ENCODE data around the gene ADGRB3.
"Not testable (repeated sequence)": the region's sequence is repeated elsewhere in the genome, so short reads cannot be mapped to it uniquely, and the experiment has no call there.

Gene ADGRB3

DNA sequence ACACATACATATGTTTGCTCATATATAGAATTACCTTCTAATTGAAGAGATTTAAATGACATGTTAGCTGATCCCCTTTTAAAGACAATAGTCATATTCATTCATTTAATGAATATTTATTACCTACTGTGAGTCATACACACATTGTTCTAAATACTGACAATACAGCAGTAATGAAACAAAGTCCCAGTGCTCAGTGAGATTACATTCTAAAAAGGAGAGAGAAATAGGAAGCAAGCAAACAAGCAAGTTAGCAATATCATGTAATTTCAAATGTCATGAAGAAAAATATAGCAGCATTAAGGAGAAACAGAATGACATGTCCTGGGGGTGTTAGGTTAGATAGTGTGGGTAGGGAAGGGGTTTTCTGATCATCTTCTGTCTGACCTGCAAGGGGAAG is 136.3 kb downstream of the ADGRB3 start:
- Histone ChIP-seq H3K27ac (ENCODE audit: low read depth, low read length) (no peak overlapping the region), H3K9ac (ENCODE audit: low read length in 5 of 5) (no peak overlapping the region), H3K4me3 (ENCODE audit: low read depth in 1 of 5, low read length in 5 of 5) (no peak overlapping the region), H3K4me1 (ENCODE audit: control insufficient read depth in 5 of 5, insufficient read depth in 5 of 5, low read length in 5 of 5) (no peaks in the 10 kb centered on the region), H3K9me3 (ENCODE audit: control insufficient read depth in 5 of 5, low read length in 5 of 5) (no peaks in the 10 kb centered on the region), H3K27me3 (ENCODE audit: control insufficient read depth in 5 of 5, insufficient read depth in 4 of 5, low read length in 5 of 5) (no peaks in the 10 kb centered on the region), H3K36me3 (ENCODE audit: control insufficient read depth in 5 of 5, insufficient read depth in 5 of 5, low read length in 5 of 5) (no peaks in the 10 kb centered on the region)

DNA sequence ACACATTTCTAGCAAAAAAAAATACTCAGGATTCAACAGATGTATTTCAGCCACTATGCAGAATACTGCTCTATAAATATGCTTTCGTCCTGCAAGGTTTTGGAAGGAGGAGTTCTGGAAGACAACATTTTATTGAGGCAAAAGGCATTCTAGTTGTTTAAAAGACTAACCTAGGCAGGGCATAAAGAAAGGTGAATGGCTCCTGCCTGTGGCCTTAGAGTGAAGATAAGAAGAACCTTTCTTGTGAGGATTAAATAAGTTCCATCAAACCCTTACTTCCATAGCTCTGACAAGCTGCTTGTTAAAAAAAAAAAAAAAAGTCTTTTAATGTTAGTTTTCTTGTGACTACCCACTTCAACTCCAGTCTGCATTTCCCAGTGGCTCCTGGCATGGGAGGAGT is 139.8 kb downstream of the ADGRB3 start:
- Histone ChIP-seq H3K9ac (ENCODE audit: low read length in 5 of 5) (no peak overlapping the region), H3K4me1 (ENCODE audit: control insufficient read depth in 5 of 5, insufficient read depth in 5 of 5, low read length in 5 of 5) (peaks cover 0 to 4% (median 0%) of the 10 kb centered on the region in 5 donors), H3K27me3 (ENCODE audit: control insufficient read depth in 5 of 5, insufficient read depth in 4 of 5, low read length in 5 of 5) (no peaks in the 10 kb centered on the region), H3K4me3 (ENCODE audit: low read depth in 1 of 5, low read length in 5 of 5) (no peak overlapping the region), H3K36me3 (ENCODE audit: control insufficient read depth in 5 of 5, insufficient read depth in 5 of 5, low read length in 5 of 5) (no peaks in the 10 kb centered on the region), H3K27ac (ENCODE audit: low read depth, low read length) (no peak overlapping the region), H3K9me3 (ENCODE audit: control insufficient read depth in 5 of 5, low read length in 5 of 5) (no peaks in the 10 kb centered on the region)

DNA sequence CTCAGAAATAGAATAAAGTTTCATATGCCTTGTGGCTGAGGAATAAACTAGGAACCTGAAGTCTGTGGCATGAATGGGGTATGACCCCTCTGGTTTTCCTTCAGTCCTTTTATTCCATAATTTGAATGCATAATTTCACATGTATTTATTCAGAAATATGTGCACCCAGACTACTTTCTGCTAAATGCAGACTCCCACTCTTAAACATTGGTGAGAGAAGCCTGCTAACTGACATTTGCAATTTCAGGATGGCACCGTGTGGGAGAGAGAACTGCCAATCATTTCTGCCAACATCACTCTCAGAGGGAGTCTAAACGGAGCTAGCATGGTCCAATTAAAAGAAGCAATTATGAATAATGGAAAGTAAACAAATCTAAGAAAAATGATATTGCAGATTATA is 141.3 kb downstream of the ADGRB3 start:
- Histone ChIP-seq H3K9me3 (ENCODE audit: control insufficient read depth in 5 of 5, low read length in 5 of 5) (no peaks in the 10 kb centered on the region), H3K36me3 (ENCODE audit: control insufficient read depth in 5 of 5, insufficient read depth in 5 of 5, low read length in 5 of 5) (no peaks in the 10 kb centered on the region), H3K27ac (ENCODE audit: low read depth, low read length) (no peak overlapping the region), H3K9ac (ENCODE audit: low read length in 5 of 5) (no peak overlapping the region), H3K27me3 (ENCODE audit: control insufficient read depth in 5 of 5, insufficient read depth in 4 of 5, low read length in 5 of 5) (no peaks in the 10 kb centered on the region), H3K4me3 (ENCODE audit: low read depth in 1 of 5, low read length in 5 of 5) (no peak overlapping the region), H3K4me1 (ENCODE audit: control insufficient read depth in 5 of 5, insufficient read depth in 5 of 5, low read length in 5 of 5) (peaks cover 0 to 4% (median 0%) of the 10 kb centered on the region in 5 donors)

GRCh38 chr6:68777956-68778355 is 142.9 kb downstream of the ADGRB3 start:
- no peaks in the 10 kb centered on the region for H3K36me3 ChIP-seq (ENCODE audit: control insufficient read depth in 5 of 5, insufficient read depth in 5 of 5, low read length in 5 of 5)
- no peaks in the 10 kb centered on the region for H3K9me3 ChIP-seq (ENCODE audit: control insufficient read depth in 5 of 5, low read length in 5 of 5)
- peaks cover 0 to 4% (median 0%) of the 10 kb centered on the region in 5 donors for H3K4me1 ChIP-seq (ENCODE audit: control insufficient read depth in 5 of 5, insufficient read depth in 5 of 5, low read length in 5 of 5)
- no peak overlapping the region for H3K27ac ChIP-seq (ENCODE audit: low read depth, low read length)
- no peaks in the 10 kb centered on the region for H3K27me3 ChIP-seq (ENCODE audit: control insufficient read depth in 5 of 5, insufficient read depth in 4 of 5, low read length in 5 of 5)
- H3K9ac ChIP-seq (ENCODE audit: low read length in 5 of 5), result no peak overlapping the region
- no peak overlapping the region for H3K4me3 ChIP-seq (ENCODE audit: low read depth in 1 of 5, low read length in 5 of 5)

GRCh38 chr6:68778356-68779020 is 143.4 kb downstream of the ADGRB3 start:
- no peaks in the 10 kb centered on the region for H3K27me3 ChIP-seq (ENCODE audit: control insufficient read depth in 5 of 5, insufficient read depth in 4 of 5, low read length in 5 of 5)
- H3K36me3 ChIP-seq (ENCODE audit: control insufficient read depth in 5 of 5, insufficient read depth in 5 of 5, low read length in 5 of 5), result no peaks in the 10 kb centered on the region
- no peaks in the 10 kb centered on the region for H3K9me3 ChIP-seq (ENCODE audit: control insufficient read depth in 5 of 5, low read length in 5 of 5)
- no peak overlapping the region for H3K9ac ChIP-seq (ENCODE audit: low read length in 5 of 5)
- no peak overlapping the region for H3K27ac ChIP-seq (ENCODE audit: low read depth, low read length)
- H3K4me3 ChIP-seq (ENCODE audit: low read depth in 1 of 5, low read length in 5 of 5), result no peak overlapping the region
- peaks cover 0 to 4% (median 0%) of the 10 kb centered on the region in 5 donors for H3K4me1 ChIP-seq (ENCODE audit: control insufficient read depth in 5 of 5, insufficient read depth in 5 of 5, low read length in 5 of 5)

GRCh38 chr6:68779366-68779765 is 144.3 kb downstream of the ADGRB3 start:
- H3K9ac ChIP-seq (ENCODE audit: low read length in 5 of 5), result no peak overlapping the region
- peaks cover 0 to 4% (median 0%) of the 10 kb centered on the region in 5 donors for H3K4me1 ChIP-seq (ENCODE audit: control insufficient read depth in 5 of 5, insufficient read depth in 5 of 5, low read length in 5 of 5)
- H3K27me3 ChIP-seq (ENCODE audit: control insufficient read depth in 5 of 5, insufficient read depth in 4 of 5, low read length in 5 of 5), result no peaks in the 10 kb centered on the region
- H3K27ac ChIP-seq (ENCODE audit: low read depth, low read length), result no peak overlapping the region
- no peaks in the 10 kb centered on the region for H3K9me3 ChIP-seq (ENCODE audit: control insufficient read depth in 5 of 5, low read length in 5 of 5)
- no peak overlapping the region for H3K4me3 ChIP-seq (ENCODE audit: low read depth in 1 of 5, low read length in 5 of 5)
- no peaks in the 10 kb centered on the region for H3K36me3 ChIP-seq (ENCODE audit: control insufficient read depth in 5 of 5, insufficient read depth in 5 of 5, low read length in 5 of 5)

DNA sequence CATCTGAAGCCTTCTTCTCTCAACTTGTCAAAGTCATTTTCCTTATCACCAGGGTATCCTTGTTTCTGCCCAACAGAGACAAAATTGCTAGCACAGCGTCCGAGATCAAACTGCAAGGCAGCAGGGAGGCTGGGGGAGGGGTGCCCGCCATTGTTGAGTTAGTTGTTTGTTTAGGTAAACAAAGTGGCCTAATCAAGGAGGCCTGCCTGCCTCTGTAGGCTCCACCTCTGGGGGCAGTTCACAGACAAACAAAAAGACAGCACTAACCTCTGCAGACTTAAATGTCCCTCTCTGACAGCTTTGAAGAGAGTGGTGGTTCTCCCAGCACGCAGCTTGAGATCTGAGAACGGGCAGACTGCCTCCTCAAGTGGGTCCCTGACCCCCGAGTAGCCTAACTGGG is 155.0 kb downstream of the ADGRB3 start:
- H3K4me1 ChIP-seq (ENCODE audit: control insufficient read depth in 5 of 5, insufficient read depth in 5 of 5, low read length in 5 of 5); H3K9me3 ChIP-seq (ENCODE audit: control insufficient read depth in 5 of 5, low read length in 5 of 5); H3K36me3 ChIP-seq (ENCODE audit: control insufficient read depth in 5 of 5, insufficient read depth in 5 of 5, low read length in 5 of 5); H3K9ac ChIP-seq (ENCODE audit: low read length in 5 of 5); H3K4me3 ChIP-seq (ENCODE audit: low read depth in 1 of 5, low read length in 5 of 5); H3K27ac ChIP-seq (ENCODE audit: low read depth, low read length); H3K27me3 ChIP-seq (ENCODE audit: control insufficient read depth in 5 of 5, insufficient read depth in 4 of 5, low read length in 5 of 5): not testable (repeated sequence)

DNA sequence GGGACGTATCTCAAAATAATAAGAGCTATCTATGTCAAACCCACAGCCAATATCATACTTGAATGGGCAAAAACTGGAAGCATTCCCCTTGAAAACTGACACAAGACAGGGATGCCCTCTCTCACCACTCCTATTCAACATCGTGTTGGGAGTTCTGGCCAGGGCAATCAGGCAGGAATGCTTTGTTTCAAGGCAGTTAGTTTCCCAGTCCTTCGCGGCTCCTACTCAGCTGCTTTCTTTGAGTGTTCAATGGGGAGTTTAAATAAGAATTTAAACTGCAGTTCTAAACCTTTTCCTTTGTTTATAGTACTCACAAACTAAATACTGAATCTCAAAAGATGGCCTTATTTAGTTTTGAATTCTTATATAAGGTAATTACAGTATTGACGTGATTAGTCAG is 179.9 kb downstream of the ADGRB3 start:
- H3K9me3 ChIP-seq (ENCODE audit: control insufficient read depth in 5 of 5, low read length in 5 of 5); H3K36me3 ChIP-seq (ENCODE audit: control insufficient read depth in 5 of 5, insufficient read depth in 5 of 5, low read length in 5 of 5); H3K9ac ChIP-seq (ENCODE audit: low read length in 5 of 5); H3K4me3 ChIP-seq (ENCODE audit: low read depth in 1 of 5, low read length in 5 of 5); H3K4me1 ChIP-seq (ENCODE audit: control insufficient read depth in 5 of 5, insufficient read depth in 5 of 5, low read length in 5 of 5); H3K27ac ChIP-seq (ENCODE audit: low read depth, low read length); H3K27me3 ChIP-seq (ENCODE audit: control insufficient read depth in 5 of 5, insufficient read depth in 4 of 5, low read length in 5 of 5): not testable (repeated sequence)

DNA sequence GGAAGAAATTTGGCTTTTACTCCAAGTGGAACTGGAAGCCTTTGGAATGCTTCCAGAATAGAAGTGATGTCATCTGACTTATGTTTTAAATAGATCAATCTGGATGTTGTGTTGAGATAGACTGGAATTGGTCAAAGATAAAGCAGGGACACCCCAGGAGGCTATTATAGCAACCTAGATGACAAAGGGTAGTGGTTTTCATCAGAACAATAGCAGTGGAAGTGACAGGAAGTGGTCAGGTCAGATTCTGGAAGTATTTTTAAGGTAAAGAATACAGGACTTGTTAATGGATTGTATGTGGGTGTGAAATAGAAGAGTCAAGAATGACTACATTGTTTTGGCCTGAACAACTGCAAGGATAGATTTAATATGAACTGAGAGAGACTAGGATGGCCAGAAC is 191.4 kb downstream of the ADGRB3 start:
- no peak overlapping the region for H3K9ac ChIP-seq (ENCODE audit: low read length in 5 of 5)
- H3K4me1 ChIP-seq (ENCODE audit: control insufficient read depth in 5 of 5, insufficient read depth in 5 of 5, low read length in 5 of 5), result no peaks in the 10 kb centered on the region
- no peaks in the 10 kb centered on the region for H3K9me3 ChIP-seq (ENCODE audit: control insufficient read depth in 5 of 5, low read length in 5 of 5)

DNA sequence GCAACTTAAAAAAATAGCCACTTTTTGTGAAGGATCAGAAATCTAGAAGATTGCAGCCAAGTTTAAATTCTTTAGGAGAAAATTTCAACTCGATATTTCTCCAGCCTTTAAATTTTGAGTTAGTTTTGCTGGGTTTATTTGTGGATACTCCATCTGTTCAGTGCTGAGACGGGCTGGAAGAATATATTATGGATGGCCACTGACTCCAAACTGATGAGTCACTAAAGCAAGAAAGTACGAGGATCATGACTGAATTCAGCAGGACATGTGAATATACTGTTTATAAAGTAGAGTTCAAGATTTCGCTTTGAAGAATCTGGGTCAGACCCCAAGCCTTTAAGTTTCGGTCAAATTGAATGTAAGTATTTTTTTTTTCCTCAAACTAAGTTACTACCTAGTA is 199.5 kb downstream of the ADGRB3 start:
- Histone ChIP-seq H3K9ac (ENCODE audit: low read length in 5 of 5) (no peak overlapping the region), H3K4me3 (ENCODE audit: low read depth in 1 of 5, low read length in 5 of 5) (no peak overlapping the region), H3K4me1 (ENCODE audit: control insufficient read depth in 5 of 5, insufficient read depth in 5 of 5, low read length in 5 of 5) (no peaks in the 10 kb centered on the region), H3K27ac (ENCODE audit: low read depth, low read length) (no peak overlapping the region), H3K27me3 (ENCODE audit: control insufficient read depth in 5 of 5, insufficient read depth in 4 of 5, low read length in 5 of 5) (no peaks in the 10 kb centered on the region), H3K36me3 (ENCODE audit: control insufficient read depth in 5 of 5, insufficient read depth in 5 of 5, low read length in 5 of 5) (no peaks in the 10 kb centered on the region), H3K9me3 (ENCODE audit: control insufficient read depth in 5 of 5, low read length in 5 of 5) (no peaks in the 10 kb centered on the region)

More for the DNA sequence above, 191.4 kb downstream of the ADGRB3 start:
- no peak overlapping the region for H3K4me3 ChIP-seq (ENCODE audit: low read depth in 1 of 5, low read length in 5 of 5)
- H3K27ac ChIP-seq (ENCODE audit: low read depth, low read length), result no peak overlapping the region
- no peaks in the 10 kb centered on the region for H3K27me3 ChIP-seq (ENCODE audit: control insufficient read depth in 5 of 5, insufficient read depth in 4 of 5, low read length in 5 of 5)
- H3K36me3 ChIP-seq (ENCODE audit: control insufficient read depth in 5 of 5, insufficient read depth in 5 of 5, low read length in 5 of 5), result no peaks in the 10 kb centered on the region

GRCh38 chr6:68838571-68838970 is 203.5 kb downstream of the ADGRB3 start:
- Histone ChIP-seq H3K4me1 (ENCODE audit: control insufficient read depth in 5 of 5, insufficient read depth in 5 of 5, low read length in 5 of 5) (no peaks in the 10 kb centered on the region), H3K9me3 (ENCODE audit: control insufficient read depth in 5 of 5, low read length in 5 of 5) (peaks cover 0 to 2% (median 0%) of the 10 kb centered on the region in 5 donors), H3K36me3 (ENCODE audit: control insufficient read depth in 5 of 5, insufficient read depth in 5 of 5, low read length in 5 of 5) (no peaks in the 10 kb centered on the region), H3K27me3 (ENCODE audit: control insufficient read depth in 5 of 5, insufficient read depth in 4 of 5, low read length in 5 of 5) (no peaks in the 10 kb centered on the region), H3K9ac (ENCODE audit: low read length in 5 of 5) (no peak overlapping the region), H3K4me3 (ENCODE audit: low read depth in 1 of 5, low read length in 5 of 5) (no peak overlapping the region), H3K27ac (ENCODE audit: low read depth, low read length) (no peak overlapping the region)

Measured in subcutaneous abdominal adipose tissue (tissue), 5 donors.